ENCODE results near the gene UPK3B.
"Not testable (repeated sequence)": the region's sequence is repeated elsewhere in the genome, so short reads cannot be mapped to it uniquely, and the experiment has no call there.

DNA sequence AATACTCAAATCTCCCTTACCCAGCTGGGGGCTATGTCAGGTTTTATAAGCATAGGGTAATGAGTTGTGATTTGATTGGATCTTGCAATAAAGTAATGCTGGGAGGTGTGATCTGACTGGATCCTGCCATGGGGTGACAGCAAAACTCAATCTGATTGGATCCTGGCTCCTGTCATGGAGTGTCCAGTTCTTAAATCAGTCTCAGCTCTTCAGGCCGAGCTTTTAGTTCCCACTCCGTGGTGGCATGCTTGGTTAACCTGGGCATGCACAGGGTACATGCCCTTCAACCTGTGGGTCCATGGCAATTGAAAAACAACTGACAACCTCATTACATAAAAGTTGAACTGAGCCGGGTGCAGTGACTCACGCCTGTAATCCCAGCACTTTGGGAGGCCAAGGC lies 15.8 kb downstream of the UPK3B start:
- TF ChIP-seq, protein P1, sequence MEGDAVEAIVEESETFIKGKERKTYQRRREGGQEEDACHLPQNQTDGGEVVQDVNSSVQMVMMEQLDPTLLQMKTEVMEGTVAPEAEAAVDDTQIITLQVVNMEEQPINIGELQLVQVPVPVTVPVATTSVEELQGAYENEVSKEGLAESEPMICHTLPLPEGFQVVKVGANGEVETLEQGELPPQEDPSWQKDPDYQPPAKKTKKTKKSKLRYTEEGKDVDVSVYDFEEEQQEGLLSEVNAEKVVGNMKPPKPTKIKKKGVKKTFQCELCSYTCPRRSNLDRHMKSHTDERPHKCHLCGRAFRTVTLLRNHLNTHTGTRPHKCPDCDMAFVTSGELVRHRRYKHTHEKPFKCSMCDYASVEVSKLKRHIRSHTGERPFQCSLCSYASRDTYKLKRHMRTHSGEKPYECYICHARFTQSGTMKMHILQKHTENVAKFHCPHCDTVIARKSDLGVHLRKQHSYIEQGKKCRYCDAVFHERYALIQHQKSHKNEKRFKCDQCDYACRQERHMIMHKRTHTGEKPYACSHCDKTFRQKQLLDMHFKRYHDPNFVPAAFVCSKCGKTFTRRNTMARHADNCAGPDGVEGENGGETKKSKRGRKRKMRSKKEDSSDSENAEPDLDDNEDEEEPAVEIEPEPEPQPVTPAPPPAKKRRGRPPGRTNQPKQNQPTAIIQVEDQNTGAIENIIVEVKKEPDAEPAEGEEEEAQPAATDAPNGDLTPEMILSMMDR (IDR thresholded peaks at IDR 0.05): not testable (repeated sequence)
- TF ChIP-seq POLR2A, POLR2AphosphoS5 (IDR thresholded peaks at IDR 0.05): not testable (repeated sequence)
